IMR-90 (cell line): ENCODE measurements around the gene POM121. TPM values are rescaled to one million over a fixed set of nuclear protein-coding genes. Genes with fewer than 3 reads are reported as not detected.
"Not testable (repeated sequence)": the region's sequence is repeated elsewhere in the genome, so short reads cannot be mapped to it uniquely, and the experiment has no call there.

ENCODE experiments used
- ATAC-seq: fragments of 200-7000 bp; cut with Tn5 transposase; 2 replicates; pipeline ENCODE4 v1.9.1; 2020; ENCODE audit warnings: low read depth, mild to moderate bottlenecking, moderate library complexity
- BruUV-seq: library from RNA; stranded (reverse); fragments of 400-500 nt; replicated peaks from 2 replicates; lab custom pipeline; 2021; lab: Mats Ljungman, UMichigan
- CTCF ChIA-PET: fragments of 300-600 bp; formaldehyde crosslinking; extraction: SDS; loops from one replicate; lab custom pipeline; 2021; ENCODE audit warnings: antibody characterized with exemption; lab: Yijun Ruan, JAX
- POLR2A ChIA-PET: fragments of 300-600 bp; sonication (Branson Sonifier 250); formaldehyde crosslinking; loops from one replicate; lab custom pipeline; 2022; ENCODE audit warnings: antibody characterized with exemption; ENCODE audit not compliant: unreplicated experiment; lab: Charles Lee
- DNase-seq: peaks from one replicate; pipeline ENCODE4 v3.0.0; 2013
- H2AFZ ChIP-seq: replicated peaks from 2 replicates; pipeline ENCODE3; 2013; ENCODE audit warnings: low read length, mild to moderate bottlenecking; ENCODE audit not compliant: poor library complexity
- H2AK5ac ChIP-seq: 2 replicates; pipeline ENCODE4 v1.6.1; 2013; ENCODE audit warnings: low read depth, low read length, inconsistent platforms
- H2AK9ac ChIP-seq: replicated peaks from 2 replicates; pipeline ENCODE3; 2013; ENCODE audit warnings: mild to moderate bottlenecking, low read depth, low read length, moderate library complexity; ENCODE audit not compliant: poor library complexity
- H2BK120ac ChIP-seq: 2 replicates; pipeline ENCODE4 v1.6.1; 2013; ENCODE audit warnings: low read depth, low read length, inconsistent platforms
- H2BK15ac ChIP-seq: 3 replicates; pipeline ENCODE4 v1.6.1; 2013; ENCODE audit warnings: low read depth, low read length, inconsistent platforms
- H2BK20ac ChIP-seq: 2 replicates; pipeline ENCODE4 v1.6.1; 2013; ENCODE audit warnings: low read depth, mild to moderate bottlenecking, inconsistent platforms, low read length, moderate library complexity
- H2BK5ac ChIP-seq: 2 replicates; pipeline ENCODE4 v1.6.1; 2013; ENCODE audit warnings: mild to moderate bottlenecking, low read depth, low read length, inconsistent platforms; ENCODE audit not compliant: poor library complexity, severe bottlenecking
- H3K14ac ChIP-seq: replicated peaks from 2 replicates; pipeline ENCODE4 v1.6.1; 2013; ENCODE audit warnings: low read depth, low read length, inconsistent platforms
- H3K18ac ChIP-seq: 2 replicates; pipeline ENCODE4 v1.6.1; 2013; ENCODE audit warnings: low read depth, low read length, control low read depth
- H3K23ac ChIP-seq: 2 replicates; pipeline ENCODE4 v1.6.1; 2013; ENCODE audit warnings: low read depth, low read length, inconsistent platforms
- H3K27ac ChIP-seq: 2 replicates; pipeline ENCODE4 v1.5.1; 2013; ENCODE audit warnings: mild to moderate bottlenecking, control low read depth, low read length; ENCODE audit not compliant: insufficient read depth
- H3K27me3 ChIP-seq: 2 replicates; pipeline ENCODE4 v1.6.1; 2013; ENCODE audit warnings: low read length; ENCODE audit not compliant: control insufficient read depth, insufficient read depth
- H3K36me3 ChIP-seq: 2 replicates; pipeline ENCODE4 v1.6.1; 2013; ENCODE audit warnings: low read length, mixed read lengths; ENCODE audit not compliant: control insufficient read depth, insufficient read depth
- H3K4ac ChIP-seq: 2 replicates; pipeline ENCODE4 v1.6.1; 2013; ENCODE audit warnings: low read depth, low read length, inconsistent platforms
- H3K4me1 ChIP-seq: 2 replicates; pipeline ENCODE4 v1.6.1; 2013; ENCODE audit warnings: low read length, mixed read lengths; ENCODE audit not compliant: control insufficient read depth, insufficient read depth
- H3K4me2 ChIP-seq: 2 replicates; pipeline ENCODE4 v1.6.1; 2013; ENCODE audit warnings: low read depth, mild to moderate bottlenecking, control low read depth, low read length, moderate library complexity
- H3K4me3 ChIP-seq: 2 replicates; pipeline ENCODE4 v1.5.1; 2013; ENCODE audit warnings: low read depth, mild to moderate bottlenecking, control low read depth, low read length, moderate library complexity; ENCODE audit not compliant: insufficient read depth
- H3K56ac ChIP-seq: 2 replicates; pipeline ENCODE4 v1.6.1; 2013; ENCODE audit warnings: low read length, inconsistent platforms; ENCODE audit not compliant: insufficient read depth; ENCODE audit errors: extremely low read depth
- H3K79me1 ChIP-seq, 2 experiments: 2 replicates each; pipeline ENCODE4 v1.6.1; 2013; ENCODE audit warnings: low read length in 2 of 2, inconsistent platforms in 1 of 2, low read depth in 1 of 2
- H3K9ac ChIP-seq: 2 replicates; pipeline ENCODE4 v1.6.1; 2013; ENCODE audit warnings: low read depth, low read length, control low read depth
- H3K9me1 ChIP-seq: 2 replicates; pipeline ENCODE4 v1.6.1; 2013; ENCODE audit warnings: low read length, inconsistent platforms; ENCODE audit not compliant: insufficient read depth
- H3K9me3 ChIP-seq: 2 replicates; pipeline ENCODE4 v1.6.1; 2013; ENCODE audit warnings: low read length; ENCODE audit not compliant: control insufficient read depth, insufficient read depth
- H4K20me1 ChIP-seq: 2 replicates; pipeline ENCODE4 v1.6.1; 2013; ENCODE audit warnings: low read length, inconsistent platforms; ENCODE audit not compliant: insufficient read depth
- H4K5ac ChIP-seq: 2 replicates; pipeline ENCODE4 v1.6.1; 2013; ENCODE audit warnings: mild to moderate bottlenecking, low read depth, low read length, control low read depth
- H4K8ac ChIP-seq, 2 experiments: 2 replicates each; pipeline ENCODE4 v1.6.1; 2013; ENCODE audit warnings: low read depth in 2 of 2, low read length in 2 of 2, control low read depth in 1 of 2, inconsistent platforms in 1 of 2
- H4K91ac ChIP-seq: 2 replicates; pipeline ENCODE4 v1.6.1; 2013; ENCODE audit warnings: low read depth, low read length, inconsistent platforms; ENCODE audit not compliant: insufficient read depth
- WGBS, 2 experiments: methylation state at CpG; one replicate each; pipeline versions ENCODE4 v1.1.5 to v1.1.7; 2013; ENCODE audit warnings: missing lambda C conversion rate in 2 of 2; ENCODE audit not compliant: insufficient read length in 1 of 2; ENCODE audit errors: extremely low coverage in 2 of 2; 5-methylcytosine and 5-hydroxymethylcytosine counted together
- dilution Hi-C: fragments of 300-500 bp; cut with HindIII; formaldehyde crosslinking; loops from one replicate; pipeline ENCODE4 v1.14.3; 2018; ENCODE audit warnings: low sequenced_read_pairs; ENCODE audit not compliant: unreplicated experiment
- in situ Hi-C: fragments of 300-500 bp; cut with MboI; formaldehyde crosslinking; loops from 3 replicates; pipeline ENCODE4 v1.14.3; 2019; ENCODE audit warnings: low sequenced_read_pairs, inconsistent platforms, mixed read lengths
- intact Hi-C: fragments of 100-400 bp; cut with micrococcal nuclease; formaldehyde crosslinking; loops from 2 replicates; pipeline ENCODE4 v1.10.0; 2022
- polyA plus RNA-seq, 3 experiments: library from polyadenylated mRNA; depleted of rRNA; stranded (reverse); fragments of >200 nt; gene quantifications; 2 replicates each; pipeline ENCODE4 v1.2.3, GENCODE V29; 2012; ENCODE audit warnings: low replicate concordance in 1 of 3
- total RNA-seq: library from RNA; depleted of rRNA; stranded (reverse); fragments of >200 nt; gene quantifications from 2 replicates; pipeline ENCODE4 v1.2.3, GENCODE V29; 2012

POM121 gene
- total and polyA plus RNA-seq, 2 of the 4 experiments (the other 2 are of a cell fraction), result 1.8 to 15.5 TPM

GRCh38 chr7:72949276-72949675 is 24.4 kb downstream of the POM121 start:
- POLR2A ChIA-PET, BruUV-seq, H3K27ac ChIP-seq, H3K9me1 ChIP-seq, H3K79me1 ChIP-seq, H3K9ac ChIP-seq, H2BK20ac ChIP-seq, H3K56ac ChIP-seq, H2BK120ac ChIP-seq, H2AFZ ChIP-seq, H3K23ac ChIP-seq, H3K4ac ChIP-seq, H2BK15ac ChIP-seq, dilution Hi-C loops, H4K20me1 ChIP-seq, H2AK9ac ChIP-seq, H3K4me3 ChIP-seq, H3K9me3 ChIP-seq, H2AK5ac ChIP-seq, intact Hi-C loops, H4K91ac ChIP-seq, CTCF ChIA-PET, H2BK5ac ChIP-seq, H3K4me2 ChIP-seq, ATAC-seq, in situ Hi-C loops, DNase-seq, H4K5ac ChIP-seq, H3K27me3 ChIP-seq, H3K18ac ChIP-seq, H3K14ac ChIP-seq, H3K4me1 ChIP-seq, H4K8ac ChIP-seq: not testable (repeated sequence)
- no CpG with 5 or more reads among the region's 9 CpGs for WGBS, 2 experiments
- H3K36me3 ChIP-seq, result peaks cover 10% of the 10 kb centered on the region; the same call in 1 of the 2 replicates

- H3K23ac ChIP-seq, H3K4me1 ChIP-seq, H4K5ac ChIP-seq, H3K9me1 ChIP-seq, H4K91ac ChIP-seq, H3K27me3 ChIP-seq, BruUV-seq, in situ Hi-C loops, H3K56ac ChIP-seq, H3K9ac ChIP-seq, CTCF ChIA-PET, H2BK120ac ChIP-seq, H2BK20ac ChIP-seq, H2AK9ac ChIP-seq, H3K14ac ChIP-seq, dilution Hi-C loops, intact Hi-C loops, H3K27ac ChIP-seq, H3K18ac ChIP-seq, DNase-seq, H2AFZ ChIP-seq, ATAC-seq, H3K4me3 ChIP-seq, H3K9me3 ChIP-seq, H2AK5ac ChIP-seq, POLR2A ChIA-PET, H4K8ac ChIP-seq, H3K4ac ChIP-seq, H3K79me1 ChIP-seq, H2BK5ac ChIP-seq, H3K4me2 ChIP-seq, H2BK15ac ChIP-seq, H4K20me1 ChIP-seq: not testable (repeated sequence)
- no CpG with 5 or more reads among the region's 6 CpGs for WGBS, 2 experiments
- H3K36me3 ChIP-seq, result peaks cover 10% of the 10 kb centered on the region; the same call in 1 of the 2 replicates
Observed at GRCh38 chr7:72949686-72950085, 24.8 kb downstream of the POM121 start.
